Panc1 (cell line): ENCODE results near the gene GRAMD1B. TPM values are rescaled to one million over a fixed set of nuclear protein-coding genes. Genes with fewer than 3 reads are reported as not detected.

Experiments used
- ATAC-seq: fragments of 200-7000 bp; cut with Tn5 transposase; 2 replicates; pipeline ENCODE4 v1.9.1; 2020; ENCODE audit warnings: mild to moderate bottlenecking, moderate library complexity
- BruUV-seq: library from RNA; stranded (reverse); fragments of 400-500 nt; replicated peaks from 2 replicates; lab custom pipeline; 2021; lab: Mats Ljungman, UMichigan
- CTCF ChIA-PET: fragments of 300-600 bp; sonication (Branson Sonifier 250); formaldehyde crosslinking; loops from one replicate; lab custom pipeline; 2022; ENCODE audit warnings: antibody characterized with exemption; lab: Charles Lee
- POLR2A ChIA-PET: fragments of 300-600 bp; sonication (Branson Sonifier 250); formaldehyde crosslinking; loops from one replicate; lab custom pipeline; 2022; ENCODE audit warnings: antibody characterized with exemption; lab: Charles Lee
- DNase-seq: peaks from one replicate; pipeline ENCODE4 v3.0.0-alpha.2; 2010; ENCODE audit warnings: low read depth, low spot score
- H3K27ac ChIP-seq: 2 replicates; pipeline ENCODE4 v1.5.1; 2011; ENCODE audit warnings: mild to moderate bottlenecking, low read length, inconsistent platforms
- H3K27me3 ChIP-seq: fragments of 200-500 bp; sonication (Bioruptor generic); 2 replicates; pipeline ENCODE4 v1.6.0; 2014; ENCODE audit warnings: low read length, inconsistent platforms; ENCODE audit not compliant: control insufficient read depth, insufficient read depth
- H3K36me3 ChIP-seq: fragments of 200-500 bp; sonication (Bioruptor generic); 2 replicates; pipeline ENCODE4 v1.5.1; 2014; ENCODE audit warnings: inconsistent platforms, mild to moderate bottlenecking, low read length, moderate library complexity; ENCODE audit not compliant: control insufficient read depth, insufficient read depth
- H3K4me1 ChIP-seq: 2 replicates; pipeline ENCODE4 v1.5.1; 2011; ENCODE audit warnings: inconsistent platforms, mild to moderate bottlenecking, low read length, moderate library complexity; ENCODE audit not compliant: control insufficient read depth, insufficient read depth
- H3K4me3 ChIP-seq, 2 experiments: 2 replicates each; pipeline ENCODE4 v1.5.1; 2011 to 2012; ENCODE audit warnings: low read depth in 2 of 2, low read length in 2 of 2, mild to moderate bottlenecking in 2 of 2, inconsistent platforms in 1 of 2, moderate library complexity in 1 of 2
- H3K9me3 ChIP-seq: fragments of 200-500 bp; sonication (Bioruptor generic); 2 replicates; pipeline ENCODE4 v1.5.1; 2014; ENCODE audit warnings: low read depth, mild to moderate bottlenecking, inconsistent platforms, low read length, moderate library complexity; ENCODE audit not compliant: control insufficient read depth, insufficient read depth
- CTCF ChIP-seq: fragments of 450-650 bp; IDR thresholded peaks from 2 replicates; pipeline ENCODE4 v1.5.1; 2017; ENCODE audit warnings: mild to moderate bottlenecking
- POLR2AphosphoS5 ChIP-seq: IDR thresholded peaks from 2 replicates; pipeline ENCODE4 v1.6.1; 2012; ENCODE audit warnings: mild to moderate bottlenecking, low read depth, low read length, moderate library complexity
- REST ChIP-seq, 2 experiments: IDR thresholded peaks; 2 replicates each; pipeline ENCODE4 v1.6.1; 2011 to 2012; ENCODE audit warnings: low read depth in 2 of 2, control low read depth in 1 of 2, low read length in 1 of 2, mild to moderate bottlenecking in 1 of 2, moderate library complexity in 1 of 2; ENCODE audit not compliant: insufficient read depth in 1 of 2
- SIN3A ChIP-seq: IDR thresholded peaks from 2 replicates; pipeline ENCODE4 v1.6.1; 2012; ENCODE audit warnings: low read depth, mild to moderate bottlenecking, low read length, moderate library complexity, borderline replicate concordance; ENCODE audit not compliant: insufficient read depth
- TCF7L2 ChIP-seq: IDR thresholded peaks from 2 replicates; pipeline ENCODE4 v1.6.1; 2011; ENCODE audit warnings: mild to moderate bottlenecking, low read depth, low read length, inconsistent platforms
- in situ Hi-C: cut with HindIII; loops from 2 replicates; pipeline ENCODE4 v1.10.0; 2016; ENCODE audit warnings: low sequenced_read_pairs, low pct_unique_long_range_greater_than_20kb
- intact Hi-C: fragments of 100-400 bp; cut with micrococcal nuclease; formaldehyde crosslinking; loops from one replicate; pipeline ENCODE4 v1.10.0; 2022; ENCODE audit not compliant: unreplicated experiment
- total RNA-seq: library from RNA; stranded (reverse); gene quantifications from one replicate; pipeline ENCODE4 v1.2.1, GENCODE V29; 2021; ENCODE audit not compliant: unreplicated experiment

Gene GRAMD1B
- total RNA-seq, 1 experiment from 2014 or later: 0.46 TPM

GRCh38 chr11:123551079-123551478, 121.0 kb downstream of the GRAMD1B start:
- in situ Hi-C loops: no loop called here
- CTCF ChIA-PET: interaction anchor here (0.7 kb wide), 1 partner anchor 16 kb away, joined by 4 read pairs; no protein-coding TSS in a partner anchor

GRCh38 chr11:123556633-123557032, 126.6 kb downstream of the GRAMD1B start:
- in situ Hi-C loops: no loop called here
- TF ChIP-seq REST (IDR thresholded peaks at IDR 0.05; ENCODE audit: insufficient read depth in 1 of 2, low read depth in 2 of 2, low read length in 1 of 2) (no peak), TCF7L2 (no peak), POLR2AphosphoS5 (no peak), SIN3A (no peak), CTCF (no peak)
- no TSS peak for BruUV-seq

More at GRCh38 chr11:123551079-123551478, 121.0 kb downstream of the GRAMD1B start:
- H3K27ac ChIP-seq: no peak overlapping the region
- no peak for TF ChIP-seq REST (IDR thresholded peaks at IDR 0.05; ENCODE audit: insufficient read depth in 1 of 2, low read depth in 2 of 2, low read length in 1 of 2)
- no peak for TF ChIP-seq SIN3A
- TF ChIP-seq CTCF: no peak
- no peak for TF ChIP-seq TCF7L2
- no peak for TF ChIP-seq POLR2AphosphoS5
- H3K27me3 ChIP-seq: peaks cover 15% of the 10 kb centered on the region
- no peak overlapping the region for H3K4me3 ChIP-seq
- POLR2A ChIA-PET: no interaction called here
- no peaks in the 10 kb centered on the region for H3K9me3 ChIP-seq
- intact Hi-C loops: loop anchor here (5.0 kb wide), 1 partner anchor 39 kb away; no protein-coding TSS in a partner anchor
- no TSS peak for BruUV-seq
- no peaks in the 10 kb centered on the region for H3K36me3 ChIP-seq
- no peaks in the 10 kb centered on the region for H3K4me1 ChIP-seq
- ATAC-seq (no peak), DNase-seq (no peak)

More at GRCh38 chr11:123556633-123557032, 126.6 kb downstream of the GRAMD1B start:
- intact Hi-C loops: no loop called here
- Histone ChIP-seq H3K9me3 (no peaks in the 10 kb centered on the region), H3K27me3 (peaks cover 46% of the 10 kb centered on the region), H3K4me1 (no peaks in the 10 kb centered on the region), H3K36me3 (no peaks in the 10 kb centered on the region), H3K27ac (no peak overlapping the region), H3K4me3 (no peak overlapping the region)
- no peak for DNase-seq
- ChIA-PET CTCF (no interaction called here), POLR2A (no interaction called here)
- ATAC-seq: no peak
